ENCODE results near the gene WWOX.

GRCh38 chr16:78199325-78200022, 100.0 kb downstream of the WWOX start:
- TF ChIP-seq FOS (IDR thresholded peaks at IDR 0.05; ENCODE audit: borderline replicate concordance, insufficient read depth, low read length), result no peak
- TF ChIP-seq POLR2A (IDR thresholded peaks at IDR 0.05; ENCODE audit: low read depth, low read length), result no peak
- no peak for TF ChIP-seq CTCF (IDR thresholded peaks at IDR 0.05; ENCODE audit: extremely low read depth in 1 of 2, insufficient read depth in 1 of 2, low read depth in 1 of 2, low read length in 2 of 2)
- TF ChIP-seq EZH2 (IDR thresholded peaks at IDR 0.05; ENCODE audit: borderline replicate concordance, low read depth, low read length, severe bottlenecking), result no peak
- TF ChIP-seq MYC (IDR thresholded peaks at IDR 0.05; ENCODE audit: low read depth, low read length), result no peak
- TF ChIP-seq POLR2AphosphoS5 (IDR thresholded peaks at IDR 0.05; ENCODE audit: insufficient read depth, low read depth, low read length), result no peak
- no peak for TF ChIP-seq JUN (IDR thresholded peaks at IDR 0.05; ENCODE audit: borderline replicate concordance, insufficient read depth, insufficient read length, low read depth)
- TF ChIP-seq GATA2 (IDR thresholded peaks at IDR 0.05; ENCODE audit: insufficient read depth, insufficient read length, low read depth, low read length), result no peak
